Measurements from ENCODE around the gene HDGFL1.

Gene HDGFL1

GRCh38 chr6:22569281-22570184 lies at the start of gene HDGFL1:
Gene HDGFL1 (plus strand): TSS chr6:22569566. CDS start chr6:22569576, 10 bp downstream.
- DNase-seq (ENCODE audit: low read depth): no peak

GRCh38 chr6:22521035-22521434 lies 48.3 kb upstream of the HDGFL1 start:
- no peak for DNase-seq (ENCODE audit: low read depth)

- DNase-seq (ENCODE audit: low read depth): no peak
Observed at GRCh38 chr6:22526736-22527135, 42.6 kb upstream of the HDGFL1 start.

GRCh38 chr6:22529866-22530265 lies 39.5 kb upstream of the HDGFL1 start:
- DNase-seq (ENCODE audit: low read depth): no peak

- DNase-seq (ENCODE audit: low read depth): no peak
Observed at GRCh38 chr6:22530506-22530905, 38.9 kb upstream of the HDGFL1 start.

GRCh38 chr6:22536122-22536521 lies 33.2 kb upstream of the HDGFL1 start:
- no peak for DNase-seq (ENCODE audit: low read depth)

GRCh38 chr6:22544476-22544875 lies 24.9 kb upstream of the HDGFL1 start:
- no peak for DNase-seq (ENCODE audit: low read depth)

- no peak for DNase-seq (ENCODE audit: low read depth)
Observed at GRCh38 chr6:22545051-22545450, 24.3 kb upstream of the HDGFL1 start.

- no peak for DNase-seq (ENCODE audit: low read depth)
Observed at GRCh38 chr6:22546236-22546635, 23.1 kb upstream of the HDGFL1 start.

GRCh38 chr6:22550971-22551670 lies 18.2 kb upstream of the HDGFL1 start:
- no peak for DNase-seq (ENCODE audit: low read depth)

GRCh38 chr6:22556266-22556665 lies 13.1 kb upstream of the HDGFL1 start:
- DNase-seq (ENCODE audit: low read depth): no peak

- DNase-seq (ENCODE audit: low read depth): no peak
Observed at GRCh38 chr6:22557007-22557406, 12.4 kb upstream of the HDGFL1 start.

GRCh38 chr6:22558288-22558882 lies 11.0 kb upstream of the HDGFL1 start:
- no peak for DNase-seq (ENCODE audit: low read depth)

- no peak for DNase-seq (ENCODE audit: low read depth)
Observed at GRCh38 chr6:22568854-22569253, 512 bp upstream of the HDGFL1 start.

GRCh38 chr6:22570185-22570551 lies 802 bp downstream of the HDGFL1 start:
- no peak for DNase-seq (ENCODE audit: low read depth)

GRCh38 chr6:22575190-22575589 lies 5.8 kb downstream of the HDGFL1 start:
- no peak for DNase-seq (ENCODE audit: low read depth)

- no peak for DNase-seq (ENCODE audit: low read depth)
Observed at GRCh38 chr6:22579439-22579838, 10.1 kb downstream of the HDGFL1 start.

- no peak for DNase-seq (ENCODE audit: low read depth)
Observed at GRCh38 chr6:22580337-22580736, 11.0 kb downstream of the HDGFL1 start.

GRCh38 chr6:22582417-22583205 lies 13.2 kb downstream of the HDGFL1 start:
- DNase-seq (ENCODE audit: low read depth): no peak

GRCh38 chr6:22583230-22583629 lies 13.9 kb downstream of the HDGFL1 start:
- no peak for DNase-seq (ENCODE audit: low read depth)

GRCh38 chr6:22583927-22584326 lies 14.6 kb downstream of the HDGFL1 start:
- no peak for DNase-seq (ENCODE audit: low read depth)

- no peak for DNase-seq (ENCODE audit: low read depth)
Observed at GRCh38 chr6:22589118-22589517, 19.8 kb downstream of the HDGFL1 start.

Data from stimulated activated CD8-positive, alpha-beta memory T cell treated with anti-CD3 and anti-CD28 coated beads, Interleukin-12 subunit alpha, Interleukin-12 subunit beta, amount 100 ng/mL, for 1 hour (primary cell).